OCI-M2 (cell line): ENCODE data around the gene OCEL1.

Experiments used
- DNase-seq: peaks from one replicate; lab custom pipeline; 2025; ENCODE audit not compliant: unreplicated experiment; lab: John Stamatoyannopoulos, UW

OCEL1 gene

GRCh38 chr19:17237747-17238706 is 12.0 kb downstream of the OCEL1 start:
- no peak for DNase-seq

- DNase-seq: no peak
Measured at GRCh38 chr19:17240062-17240752, 14.2 kb downstream of the OCEL1 start.

GRCh38 chr19:17240826-17241399 is 14.9 kb downstream of the OCEL1 start:
- DNase-seq: no peak

- DNase-seq: no peak
Measured at GRCh38 chr19:17242431-17243208, 16.6 kb downstream of the OCEL1 start.

GRCh38 chr19:17243211-17243829 is 17.3 kb downstream of the OCEL1 start:
- DNase-seq: no peak

GRCh38 chr19:17243830-17244617 is 18.0 kb downstream of the OCEL1 start:
- DNase-seq: no peak

GRCh38 chr19:17244618-17245534 is 18.9 kb downstream of the OCEL1 start:
- no peak for DNase-seq

- no peak for DNase-seq
Measured at GRCh38 chr19:17245535-17245984, 19.5 kb downstream of the OCEL1 start, which contains the start of gene NR2F6. TSS of gene NR2F6 (minus strand) at chr19:17245919. CDS start at chr19:17245220, 699 bp downstream.

GRCh38 chr19:17246681-17247425 is 20.8 kb downstream of the OCEL1 start:
- no peak for DNase-seq

- no peak for DNase-seq
Measured at GRCh38 chr19:17248011-17248776, 22.2 kb downstream of the OCEL1 start.

GRCh38 chr19:17249887-17250548 is 24.0 kb downstream of the OCEL1 start:
- no peak for DNase-seq

GRCh38 chr19:17254636-17255035 is 28.6 kb downstream of the OCEL1 start:
- no peak for DNase-seq

- DNase-seq: no peak
Measured at GRCh38 chr19:17255150-17255621, 29.2 kb downstream of the OCEL1 start.

GRCh38 chr19:17256130-17256529 is 30.1 kb downstream of the OCEL1 start:
- DNase-seq: no peak

- no peak for DNase-seq
Measured at GRCh38 chr19:17259118-17259780, 33.2 kb downstream of the OCEL1 start.

- no peak for DNase-seq
Measured at GRCh38 chr19:17259934-17260333, 33.9 kb downstream of the OCEL1 start.
